PC-3 (cell line): ENCODE results near the gene PRKCE. TPM values are rescaled to one million over a fixed set of nuclear protein-coding genes. Genes with fewer than 3 reads are reported as not detected.

ENCODE experiments used
- ATAC-seq: fragments of 200-7000 bp; cut with Tn5 transposase; 2 replicates; pipeline ENCODE4 v1.9.1; 2020; ENCODE audit warnings: mild to moderate bottlenecking, moderate library complexity
- BruUV-seq: library from RNA; stranded (reverse); fragments of 400-500 nt; replicated peaks from 2 replicates; lab custom pipeline; 2021; lab: Mats Ljungman, UMichigan
- CTCF ChIA-PET: fragments of 300-600 bp; sonication (Branson Sonifier 250); formaldehyde crosslinking; loops from one replicate; lab custom pipeline; 2022; ENCODE audit warnings: antibody characterized with exemption; lab: Charles Lee
- POLR2A ChIA-PET: fragments of 300-600 bp; sonication (Branson Sonifier 250); formaldehyde crosslinking; loops from one replicate; lab custom pipeline; 2022; ENCODE audit warnings: antibody characterized with exemption; ENCODE audit not compliant: unreplicated experiment; lab: Charles Lee
- DNase-seq: peaks from one replicate; pipeline ENCODE4 v3.0.0-alpha.2; 2015
- H2AFZ ChIP-seq: fragments of 300-600 bp; sonication (generic); 2 replicates; pipeline ENCODE4 v1.6.0; 2016; ENCODE audit warnings: antibody characterized with exemption, low read length
- H3F3A ChIP-seq: fragments of 300-600 bp; sonication (generic); one replicate; pipeline ENCODE4 v1.6.0; 2017; ENCODE audit warnings: antibody characterized with exemption, low read length, control low read depth, mild to moderate bottlenecking; ENCODE audit not compliant: unreplicated experiment
- H3K27ac ChIP-seq: fragments of 300-600 bp; sonication (generic); 2 replicates; pipeline ENCODE4 v1.5.1; 2016; ENCODE audit warnings: mild to moderate bottlenecking, low read length
- H3K27me3 ChIP-seq: fragments of 300-600 bp; sonication (generic); 2 replicates; pipeline ENCODE4 v1.6.1; 2016; ENCODE audit warnings: low read length, mixed read lengths
- H3K36me3 ChIP-seq: fragments of 300-600 bp; sonication (generic); 2 replicates; pipeline ENCODE4 v1.6.1; 2016; ENCODE audit warnings: low read depth, mixed run types, low read length, mixed read lengths
- H3K4me1 ChIP-seq: fragments of 300-600 bp; sonication (generic); 2 replicates; pipeline ENCODE4 v1.5.1; 2016; ENCODE audit warnings: low read length; ENCODE audit not compliant: insufficient read depth
- H3K4me2 ChIP-seq: fragments of 300-600 bp; sonication (generic); 2 replicates; pipeline ENCODE4 v1.6.0; 2016; ENCODE audit warnings: low read length
- H3K4me3 ChIP-seq: fragments of 300-600 bp; sonication (generic); 2 replicates; pipeline ENCODE4 v1.5.1; 2016; ENCODE audit warnings: mild to moderate bottlenecking, low read length, mixed read lengths
- H3K79me2 ChIP-seq: fragments of 300-600 bp; sonication (generic); 2 replicates; pipeline ENCODE4 v1.6.1; 2017; ENCODE audit warnings: low read length, mixed read lengths
- H3K9ac ChIP-seq: fragments of 300-600 bp; sonication (generic); 2 replicates; pipeline ENCODE4 v1.6.0; 2016; ENCODE audit warnings: mild to moderate bottlenecking, low read length
- H3K9me2 ChIP-seq: fragments of 300-600 bp; sonication (generic); replicated peaks from 2 replicates; pipeline ENCODE4 v1.6.1; 2016; ENCODE audit warnings: mixed run types, low read length, mixed read lengths
- H3K9me3 ChIP-seq: fragments of 300-600 bp; sonication (generic); 2 replicates; pipeline ENCODE4 v1.6.1; 2016; ENCODE audit warnings: low read length, mixed read lengths
- H4K20me1 ChIP-seq: fragments of 300-600 bp; sonication (generic); 2 replicates; pipeline ENCODE4 v1.6.1; 2016; ENCODE audit warnings: low read length, mixed read lengths
- CTCF ChIP-seq: fragments of 300-600 bp; sonication (generic); conservative IDR thresholded peaks from 2 replicates; pipeline ENCODE4 v1.5.1; 2017; ENCODE audit warnings: antibody characterized with exemption, low read depth, mild to moderate bottlenecking, low read length
- EZH2 ChIP-seq: fragments of 300-600 bp; sonication (generic); IDR thresholded peaks from one replicate; pipeline ENCODE4 v1.6.1; 2017; ENCODE audit warnings: antibody characterized with exemption, mild to moderate bottlenecking, low read length; ENCODE audit not compliant: unreplicated experiment
- EZH2phosphoT487 ChIP-seq: fragments of 300-600 bp; sonication (generic); IDR thresholded peaks from 2 replicates; pipeline ENCODE4 v1.6.1; 2018; ENCODE audit warnings: mild to moderate bottlenecking, antibody characterized with exemption, low read length, borderline replicate concordance
- intact Hi-C: fragments of 100-400 bp; cut with micrococcal nuclease; formaldehyde crosslinking; loops from 2 replicates; pipeline ENCODE4 v1.9.0; 2023
- total RNA-seq: library from RNA; depleted of rRNA; stranded (reverse); fragments of >200 nt; gene quantifications from 2 replicates; pipeline ENCODE4 v1.2.3, GENCODE V29; 2014

Gene PRKCE
- total RNA-seq, 1 experiment from 2014 or later, result 7.0 TPM

- no peaks in the 10 kb centered on the region for H3K9me3 ChIP-seq
Observed at GRCh38 chr2:46025081-46025480, 373.6 kb downstream of the PRKCE start.

GRCh38 chr2:46025676-46026075, 374.2 kb downstream of the PRKCE start:
- Histone ChIP-seq H3K9me2 (no peaks in the 10 kb centered on the region), H3F3A (no peaks in the 10 kb centered on the region), H3K4me1 (peaks cover 11% of the 10 kb centered on the region), H3K79me2 (no peaks in the 10 kb centered on the region), H3K27me3 (no peaks in the 10 kb centered on the region), H3K9me3 (no peaks in the 10 kb centered on the region), H3K36me3 (no peaks in the 10 kb centered on the region), H3K4me3 (no peak overlapping the region), H3K9ac (no peak overlapping the region), H3K27ac (no peak overlapping the region), H3K4me2 (no peak overlapping the region), H4K20me1 (no peaks in the 10 kb centered on the region), H2AFZ (no peak overlapping the region)
- ChIA-PET POLR2A (no interaction called here), CTCF (no interaction called here)
- TF ChIP-seq EZH2 (no peak), CTCF (no peak), EZH2phosphoT487 (no peak)
- ATAC-seq (no peak), DNase-seq (no peak)
- no TSS peak for BruUV-seq
- intact Hi-C loops, result no loop called here

More at GRCh38 chr2:46025081-46025480, 373.6 kb downstream of the PRKCE start:
- H3K36me3 ChIP-seq, result no peaks in the 10 kb centered on the region
- no peak overlapping the region for H2AFZ ChIP-seq
- CTCF ChIA-PET, result no interaction called here
- POLR2A ChIA-PET, result no interaction called here
- H3K4me2 ChIP-seq, result no peak overlapping the region
- H4K20me1 ChIP-seq, result no peaks in the 10 kb centered on the region
- intact Hi-C loops, result no loop called here
- ATAC-seq (no peak), DNase-seq (no peak)
- TF ChIP-seq EZH2, result no peak
- no peak for TF ChIP-seq CTCF
- no peak for TF ChIP-seq EZH2phosphoT487
- no peaks in the 10 kb centered on the region for H3F3A ChIP-seq
- H3K9me2 ChIP-seq, result no peaks in the 10 kb centered on the region
- peaks cover 13% of the 10 kb centered on the region for H3K4me1 ChIP-seq
- H3K27ac ChIP-seq, result no peak overlapping the region
- BruUV-seq, result no TSS peak
- H3K9ac ChIP-seq, result no peak overlapping the region
- no peak overlapping the region for H3K4me3 ChIP-seq
- H3K27me3 ChIP-seq, result no peaks in the 10 kb centered on the region
- no peaks in the 10 kb centered on the region for H3K79me2 ChIP-seq

GRCh38 chr2:46026431-46026830, 375.0 kb downstream of the PRKCE start:
- no TSS peak for BruUV-seq
- Histone ChIP-seq H2AFZ (no peak overlapping the region), H3K27ac (no peak overlapping the region), H3K9me3 (no peaks in the 10 kb centered on the region), H3K9ac (no peak overlapping the region), H3K36me3 (no peaks in the 10 kb centered on the region), H3K9me2 (no peaks in the 10 kb centered on the region), H3F3A (no peaks in the 10 kb centered on the region), H3K27me3 (no peaks in the 10 kb centered on the region), H3K79me2 (no peaks in the 10 kb centered on the region), H3K4me1 (peaks cover 11% of the 10 kb centered on the region), H3K4me2 (no peak overlapping the region), H4K20me1 (no peaks in the 10 kb centered on the region), H3K4me3 (no peak overlapping the region)
- ChIA-PET CTCF (interaction anchor here (0.6 kb wide), 1 partner anchor 114 kb away, joined by 4 read pairs; no protein-coding TSS in a partner anchor), POLR2A (no interaction called here)
- intact Hi-C loops, result no loop called here
- ATAC-seq (no peak), DNase-seq (no peak)
- TF ChIP-seq EZH2phosphoT487, result no peak
- no peak for TF ChIP-seq EZH2
- TF ChIP-seq CTCF, result no peak
